SK-MEL-5 (cell line): ENCODE data around the gene AGPAT3. TPM values are rescaled to one million over a fixed set of nuclear protein-coding genes. Genes with fewer than 3 reads are reported as not detected.

Source experiments
- DNase-seq: peaks from one replicate; pipeline ENCODE4 v3.0.0-alpha.2; 2016; ENCODE audit warnings: low read depth, low spot score
- in situ Hi-C: cut with HindIII; loops from 2 replicates; pipeline ENCODE4 v1.10.0; 2016; ENCODE audit warnings: low sequenced_read_pairs, high pct_unique_total_duplicates, low pct_unique_long_range_greater_than_20kb
- small RNA-seq, 2 experiments: library from RNA; depleted of rRNA; stranded (forward); fragments of <200 nt; gene quantifications; one replicate each; pipeline ENCODE3, GENCODE V24; 2014
- total RNA-seq: library from RNA; depleted of rRNA; stranded (reverse); fragments of >200 nt; shearing (Covaris generic); gene quantifications from 2 replicates; pipeline ENCODE4 v1.2.3, GENCODE V29; 2014; rRNA removed

The AGPAT3 gene
- total RNA-seq, 1 experiment from 2014 or later = 22.5 TPM

GRCh38 chr21:44020551-44020950 lies 155.5 kb downstream of the AGPAT3 start:
- no peak for DNase-seq
- in situ Hi-C loops = no loop called here

GRCh38 chr21:44021064-44021463 lies 156.0 kb downstream of the AGPAT3 start:
- in situ Hi-C loops = no loop called here
- DNase-seq = no peak

GRCh38 chr21:44024257-44024656 lies 159.2 kb downstream of the AGPAT3 start:
- in situ Hi-C loops = no loop called here
- no peak for DNase-seq

- peak; percentile 7 for DNase-seq
- in situ Hi-C loops = no loop called here
Measured at GRCh38 chr21:44024887-44025353, 159.9 kb downstream of the AGPAT3 start.

- DNase-seq = no peak
- in situ Hi-C loops = no loop called here
Measured at GRCh38 chr21:44027607-44028286, 162.7 kb downstream of the AGPAT3 start.

GRCh38 chr21:44028287-44028659 lies 163.2 kb downstream of the AGPAT3 start:
- in situ Hi-C loops = no loop called here
- DNase-seq = no peak

GRCh38 chr21:44029460-44030087 lies 164.6 kb downstream of the AGPAT3 start:
- in situ Hi-C loops = no loop called here

GRCh38 chr21:44035244-44035643 lies 170.2 kb downstream of the AGPAT3 start:
- in situ Hi-C loops = no loop called here
- no peak for DNase-seq

More at GRCh38 chr21:44029460-44030087, 164.6 kb downstream of the AGPAT3 start:
- DNase-seq = no peak

Small RNA genes lying within 50 kb of the gene (small RNA-seq; reads per million reads assigned to genes)
- gene RNU6-1150P = 0 reads per million in 2 experiments
- 0 reads per million in 2 experiments for gene RNU6-859P

Other genes with a start within 250 kb of the AGPAT3 start
- gene HSF2BP, start 205.7 kb upstream of the AGPAT3 start, total RNA-seq = 0.40 and 0.77 TPM in 2 replicates
- gene RRP1B, start 205.7 kb upstream of the AGPAT3 start, total RNA-seq = 22.9 and 23.5 TPM in 2 replicates
- gene PDXK, start 146.1 kb upstream of the AGPAT3 start, total RNA-seq = 63.5 and 69.9 TPM in 2 replicates
- 48.2 and 50.4 TPM in 2 replicates for gene CSTB, start 88.9 kb upstream of the AGPAT3 start, total RNA-seq
- 23.1 and 25.7 TPM in 2 replicates for gene RRP1, start 75.6 kb upstream of the AGPAT3 start, total RNA-seq
- gene TRAPPC10, start 147.1 kb downstream of the AGPAT3 start, total RNA-seq = 19.9 and 24.3 TPM in 2 replicates
- 28.2 and 34.0 TPM in 2 replicates for gene PWP2, start 242.2 kb downstream of the AGPAT3 start, total RNA-seq